ENCODE results near the gene ATP5F1D. TPM values are rescaled to one million over a fixed set of nuclear protein-coding genes. Genes with fewer than 3 reads are reported as not detected.

Gene ATP5F1D
- total and polyA plus RNA-seq, 2 of the 13 experiments (the other 11 are each of a cell fraction or from before 2014, with no cell fraction given), result 39.4 to 78.7 TPM

DNA sequence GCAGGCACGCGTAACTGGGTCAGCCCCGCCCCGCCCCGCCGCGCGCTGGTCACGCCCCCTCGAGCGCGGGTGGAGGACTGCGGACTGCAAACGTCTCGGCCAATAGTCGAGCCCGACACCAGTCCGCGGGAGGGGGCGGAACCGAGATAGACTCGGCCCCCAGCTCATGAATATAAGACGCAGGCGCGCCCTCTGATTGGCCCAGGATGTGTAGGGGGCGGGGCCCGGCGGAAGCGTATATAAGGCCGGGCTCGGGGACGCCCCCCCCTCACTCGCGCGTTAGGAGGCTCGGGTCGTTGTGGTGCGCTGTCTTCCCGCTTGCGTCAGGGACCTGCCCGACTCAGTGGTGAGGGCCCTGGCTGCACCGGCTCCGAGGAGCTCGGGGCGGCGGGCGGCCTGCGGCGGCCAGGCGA lies 27.5 kb downstream of the ATP5F1D start, which contains the start of gene CIRBP (continued):
- TF ChIP-seq, protein P1, sequence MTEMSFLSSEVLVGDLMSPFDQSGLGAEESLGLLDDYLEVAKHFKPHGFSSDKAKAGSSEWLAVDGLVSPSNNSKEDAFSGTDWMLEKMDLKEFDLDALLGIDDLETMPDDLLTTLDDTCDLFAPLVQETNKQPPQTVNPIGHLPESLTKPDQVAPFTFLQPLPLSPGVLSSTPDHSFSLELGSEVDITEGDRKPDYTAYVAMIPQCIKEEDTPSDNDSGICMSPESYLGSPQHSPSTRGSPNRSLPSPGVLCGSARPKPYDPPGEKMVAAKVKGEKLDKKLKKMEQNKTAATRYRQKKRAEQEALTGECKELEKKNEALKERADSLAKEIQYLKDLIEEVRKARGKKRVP (CRISPR knock-in tag; IDR thresholded peaks at IDR 0.05), result no peak
- TF ChIP-seq GZF1 (CRISPR knock-in tag; IDR thresholded peaks at IDR 0.05), result no peak
- TF ChIP-seq NCOA2 (CRISPR knock-in tag; IDR thresholded peaks at IDR 0.05), result no peak; the same call in 1 of the 2 replicates
- peak; percentile 76; the same call in 1 of the 2 replicates for TF ChIP-seq THAP11 (CRISPR knock-in tag; IDR thresholded peaks at IDR 0.05)
- TF ChIP-seq GFI1 (CRISPR knock-in tag; IDR thresholded peaks at IDR 0.05; ENCODE audit: borderline replicate concordance), result peak; percentile 10; the same call in 1 of the 2 replicates
- TF ChIP-seq SMARCE1 (IDR thresholded peaks at IDR 0.05; ENCODE audit: borderline replicate concordance), result no peak
- no peak for TF ChIP-seq JARID2 (CRISPR knock-in tag; IDR thresholded peaks at IDR 0.05; ENCODE audit: insufficient replicate concordance)
- TF ChIP-seq NRL (CRISPR knock-in tag; IDR thresholded peaks at IDR 0.05; ENCODE audit: borderline replicate concordance), result 0 out of 2 replicates have a peak, but pooled peaks have one; percentile 29
- peak; percentile 71; the same call in 1 of the 2 replicates for TF ChIP-seq SIN3A (IDR thresholded peaks at IDR 0.05; ENCODE audit: borderline replicate concordance, low read depth, low read length)
- TF ChIP-seq NKX3-1 (CRISPR knock-in tag; IDR thresholded peaks at IDR 0.05), result 0 out of 2 replicates have a peak, but pooled peaks have one; percentile 16
- no peak for TF ChIP-seq NPAS2 (CRISPR knock-in tag; IDR thresholded peaks at IDR 0.05; ENCODE audit: borderline replicate concordance)
- no peak for TF ChIP-seq KDM2A (CRISPR knock-in tag; IDR thresholded peaks at IDR 0.05; ENCODE audit: borderline replicate concordance, low read depth)
- TF ChIP-seq, protein P2, sequence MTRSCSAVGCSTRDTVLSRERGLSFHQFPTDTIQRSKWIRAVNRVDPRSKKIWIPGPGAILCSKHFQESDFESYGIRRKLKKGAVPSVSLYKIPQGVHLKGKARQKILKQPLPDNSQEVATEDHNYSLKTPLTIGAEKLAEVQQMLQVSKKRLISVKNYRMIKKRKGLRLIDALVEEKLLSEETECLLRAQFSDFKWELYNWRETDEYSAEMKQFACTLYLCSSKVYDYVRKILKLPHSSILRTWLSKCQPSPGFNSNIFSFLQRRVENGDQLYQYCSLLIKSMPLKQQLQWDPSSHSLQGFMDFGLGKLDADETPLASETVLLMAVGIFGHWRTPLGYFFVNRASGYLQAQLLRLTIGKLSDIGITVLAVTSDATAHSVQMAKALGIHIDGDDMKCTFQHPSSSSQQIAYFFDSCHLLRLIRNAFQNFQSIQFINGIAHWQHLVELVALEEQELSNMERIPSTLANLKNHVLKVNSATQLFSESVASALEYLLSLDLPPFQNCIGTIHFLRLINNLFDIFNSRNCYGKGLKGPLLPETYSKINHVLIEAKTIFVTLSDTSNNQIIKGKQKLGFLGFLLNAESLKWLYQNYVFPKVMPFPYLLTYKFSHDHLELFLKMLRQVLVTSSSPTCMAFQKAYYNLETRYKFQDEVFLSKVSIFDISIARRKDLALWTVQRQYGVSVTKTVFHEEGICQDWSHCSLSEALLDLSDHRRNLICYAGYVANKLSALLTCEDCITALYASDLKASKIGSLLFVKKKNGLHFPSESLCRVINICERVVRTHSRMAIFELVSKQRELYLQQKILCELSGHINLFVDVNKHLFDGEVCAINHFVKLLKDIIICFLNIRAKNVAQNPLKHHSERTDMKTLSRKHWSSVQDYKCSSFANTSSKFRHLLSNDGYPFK (CRISPR knock-in tag; IDR thresholded peaks at IDR 0.05; ENCODE audit: borderline replicate concordance), result no peak
- TF ChIP-seq AGO1 (IDR thresholded peaks at IDR 0.05; ENCODE audit: low read depth, low read length, poor library complexity, severe bottlenecking), result peak; percentile 80
- TF ChIP-seq POLR2AphosphoS2 (IDR thresholded peaks at IDR 0.05; ENCODE audit: low read depth, low read length), result peak; percentile 97
- TF ChIP-seq ZNF10 (CRISPR knock-in tag; IDR thresholded peaks at IDR 0.05; ENCODE audit: borderline replicate concordance, low read depth), result no peak
- TF ChIP-seq, protein P3, sequence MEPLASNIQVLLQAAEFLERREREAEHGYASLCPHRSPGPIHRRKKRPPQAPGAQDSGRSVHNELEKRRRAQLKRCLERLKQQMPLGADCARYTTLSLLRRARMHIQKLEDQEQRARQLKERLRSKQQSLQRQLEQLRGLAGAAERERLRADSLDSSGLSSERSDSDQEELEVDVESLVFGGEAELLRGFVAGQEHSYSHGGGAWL (CRISPR knock-in tag; IDR thresholded peaks at IDR 0.05), result no peak; the same call in 1 of the 2 replicates
- TF ChIP-seq MEIS2 (CRISPR knock-in tag; IDR thresholded peaks at IDR 0.05), result peak; percentile 12; the same call in 1 of the 2 replicates
- TF ChIP-seq ZFP1 (CRISPR knock-in tag; IDR thresholded peaks at IDR 0.05), result no peak
- TF ChIP-seq, protein P4, sequence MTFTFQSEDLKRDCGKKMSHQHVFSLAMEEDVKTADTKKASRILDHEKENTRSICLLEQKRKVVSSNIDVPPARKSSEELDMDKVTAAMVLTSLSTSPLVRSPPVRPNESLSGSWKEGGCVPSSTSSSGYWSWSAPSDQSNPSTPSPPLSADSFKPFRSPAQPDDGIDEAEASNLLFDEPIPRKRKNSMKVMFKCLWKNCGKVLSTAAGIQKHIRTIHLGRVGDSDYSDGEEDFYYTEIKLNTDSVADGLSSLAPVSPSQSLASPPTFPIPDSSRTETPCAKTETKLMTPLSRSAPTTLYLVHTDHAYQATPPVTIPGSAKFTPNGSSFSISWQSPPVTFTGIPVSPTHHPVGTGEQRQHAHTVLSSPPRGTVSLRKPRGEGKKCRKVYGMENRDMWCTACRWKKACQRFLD (CRISPR knock-in tag; IDR thresholded peaks at IDR 0.05; ENCODE audit: borderline replicate concordance), result no peak
- TF ChIP-seq NAIF1 (CRISPR knock-in tag; IDR thresholded peaks at IDR 0.05; ENCODE audit: borderline replicate concordance), result no peak

Measured in HepG2 (cell line).